ENCODE results near the gene KRT10.

GRCh38 chr17:40824015-40824832 lies 1.8 kb upstream of the KRT10 start:
- TF ChIP-seq CTCF (optimal IDR thresholded peaks at IDR 0.05 in 1 of 3, IDR thresholded peaks at IDR 0.05 in 1 of 3, conservative IDR thresholded peaks at IDR 0.05 in 1 of 3; ENCODE audit: extremely low read depth in 1 of 3, insufficient read depth in 2 of 3, low read length in 3 of 3) (no peak), EZH2 (IDR thresholded peaks at IDR 0.05; ENCODE audit: low read length) (no peak)

All from keratinocyte (primary cell).